HL-60 (cell line): Measurements from ENCODE around the gene ELMO1. TPM values are rescaled to one million over a fixed set of nuclear protein-coding genes. Genes with fewer than 3 reads are reported as not detected.

Experiments
- DNase-seq, 2 experiments: peaks; one replicate each; pipeline ENCODE4 v3.0.0-alpha.2; 2010 to 2020; ENCODE audit warnings: low read depth in 1 of 2, low spot score in 1 of 2
- H3K27ac ChIP-seq: fragments of 250-450 bp; sonication (Bioruptor Pico); replicated peaks from 2 replicates; pipeline ENCODE4 v1.5.1; 2020; ENCODE audit warnings: mild to moderate bottlenecking, moderate library complexity
- H3K27me3 ChIP-seq: fragments of 250-450 bp; sonication (Bioruptor Pico); 2 replicates; pipeline ENCODE4 v1.5.1; 2021; ENCODE audit warnings: mild to moderate bottlenecking, moderate library complexity; ENCODE audit not compliant: insufficient read depth, poor library complexity, severe bottlenecking
- H3K4me3 ChIP-seq: replicated peaks from 2 replicates; pipeline ENCODE4 v1.5.1; 2011; ENCODE audit warnings: mild to moderate bottlenecking, control low read depth, low read length; ENCODE audit not compliant: insufficient read depth
- CTCF ChIP-seq: IDR thresholded peaks from one replicate; pipeline ENCODE4 v1.5.1; 2011; ENCODE audit warnings: low read length, control low read depth, inconsistent platforms; ENCODE audit not compliant: insufficient read depth
- GABPA ChIP-seq: IDR thresholded peaks from 2 replicates; pipeline ENCODE4 v1.6.1; 2012; ENCODE audit warnings: low read depth
- POLR2AphosphoS5 ChIP-seq: IDR thresholded peaks from 2 replicates; pipeline ENCODE4 v1.6.1; 2012; ENCODE audit warnings: low read depth
- REST ChIP-seq: IDR thresholded peaks from 2 replicates; pipeline ENCODE4 v1.6.1; 2012; ENCODE audit warnings: low read depth; ENCODE audit not compliant: insufficient replicate concordance
- SPI1 ChIP-seq: IDR thresholded peaks from 2 replicates; pipeline ENCODE4 v1.6.1; 2012; ENCODE audit warnings: low read depth, mild to moderate bottlenecking, borderline replicate concordance
- microRNA-seq: library from miRNA; unstranded; fragments of <30 nt; microRNA quantifications from one replicate; pipeline ENCODE4, GENCODE V29; 2018

ELMO1 gene

GRCh38 chr7:36809510-36809909 lies 639.2 kb downstream of the ELMO1 start:
- TF ChIP-seq GABPA (no peak), REST (no peak), SPI1 (no peak), CTCF (no peak), POLR2AphosphoS5 (no peak)
- H3K27ac ChIP-seq, result no peak overlapping the region
- no peaks in the 10 kb centered on the region for H3K27me3 ChIP-seq
- H3K4me3 ChIP-seq, result no peak overlapping the region
- DNase-seq, result no peak

- TF ChIP-seq REST, result no peak
- no peak for TF ChIP-seq SPI1
- no peak for DNase-seq
- no peaks in the 10 kb centered on the region for H3K27me3 ChIP-seq
- H3K27ac ChIP-seq, result no peak overlapping the region
- H3K4me3 ChIP-seq, result no peak overlapping the region
These were observed 639.6 kb downstream of the ELMO1 start for GRCh38 chr7:36809086-36809485.

- DNase-seq, result no peak
- H3K27ac ChIP-seq, result no peak overlapping the region
- TF ChIP-seq REST (no peak), GABPA (no peak), CTCF (no peak), POLR2AphosphoS5 (no peak), SPI1 (no peak)
- H3K27me3 ChIP-seq, result no peaks in the 10 kb centered on the region
- H3K4me3 ChIP-seq, result no peak overlapping the region
These were observed 641.8 kb downstream of the ELMO1 start for GRCh38 chr7:36806891-36807290.

Small RNAs within 50 kb of the gene (microRNA-seq; reads per million reads assigned to microRNA genes)
- not detected for gene MIR1200
